ENCODE data around the gene LDLRAD1. TPM values are rescaled to one million over a fixed set of nuclear protein-coding genes. Genes with fewer than 3 reads are reported as not detected.

Gene LDLRAD1
- total RNA-seq, 4 donors from 2014 or later, result 0.25 TPM; not detected in 3

DNA sequence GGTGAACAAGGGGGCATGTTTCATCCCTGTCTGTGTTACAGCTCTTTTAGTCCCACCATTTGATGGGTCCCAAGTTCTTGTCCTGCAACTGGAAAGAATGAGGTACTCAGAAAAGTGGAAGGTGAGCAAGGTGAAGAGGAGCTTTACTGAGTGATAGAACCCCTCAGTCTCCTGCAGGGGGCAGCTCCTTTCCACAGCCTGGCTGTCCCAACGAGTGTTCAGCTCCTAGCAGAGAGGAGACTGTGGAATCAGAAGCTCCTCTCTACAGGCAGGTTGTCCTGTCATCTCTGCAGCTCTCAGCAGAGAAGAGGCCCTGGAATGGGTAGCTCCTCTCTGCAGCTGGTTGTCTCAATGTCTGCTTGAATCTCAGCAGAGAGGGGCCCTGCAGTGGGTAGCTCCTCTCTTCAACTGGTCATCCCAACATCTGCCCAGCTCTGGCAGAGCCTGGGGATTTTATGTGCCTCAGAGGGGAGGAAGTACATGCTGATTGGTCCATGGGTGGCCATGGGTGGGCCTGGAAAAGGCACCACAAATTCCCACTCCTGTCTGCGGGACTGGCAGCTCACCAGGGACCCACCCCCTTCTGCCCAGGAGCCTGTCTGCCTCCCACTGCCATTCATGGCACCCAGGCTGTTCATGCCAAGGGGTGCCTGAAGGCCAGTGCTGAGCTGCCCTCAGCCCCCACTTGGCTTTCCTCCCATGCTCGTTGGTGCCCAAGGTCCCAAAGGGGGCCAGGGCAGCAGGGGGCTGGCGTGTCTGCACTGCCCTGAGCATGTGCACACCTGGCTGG, 25.7 kb downstream of the LDLRAD1 start:
- WGBS, result 74% methylated on average over 3 of the region's 4 CpGs
- DNase-seq (ENCODE audit: low spot score in 2 of 2), result peak in 1 of 2 donors; percentile 41
- Histone ChIP-seq H3K9me3 (no peaks in the 10 kb centered on the region), H3K4me1 (no peaks in the 10 kb centered on the region), H3K4me3 (no peak overlapping the region), H3K27ac (no peak overlapping the region), H3K36me3 (no peaks in the 10 kb centered on the region), H3K27me3 (no peaks in the 10 kb centered on the region)
- TF ChIP-seq POLR2AphosphoS5 (IDR thresholded peaks at IDR 0.05) (no peak), POLR2A (IDR thresholded peaks at IDR 0.05) (no peak), EP300 (IDR thresholded peaks at IDR 0.05) (no peak)
- TF ChIP-seq, protein P1, sequence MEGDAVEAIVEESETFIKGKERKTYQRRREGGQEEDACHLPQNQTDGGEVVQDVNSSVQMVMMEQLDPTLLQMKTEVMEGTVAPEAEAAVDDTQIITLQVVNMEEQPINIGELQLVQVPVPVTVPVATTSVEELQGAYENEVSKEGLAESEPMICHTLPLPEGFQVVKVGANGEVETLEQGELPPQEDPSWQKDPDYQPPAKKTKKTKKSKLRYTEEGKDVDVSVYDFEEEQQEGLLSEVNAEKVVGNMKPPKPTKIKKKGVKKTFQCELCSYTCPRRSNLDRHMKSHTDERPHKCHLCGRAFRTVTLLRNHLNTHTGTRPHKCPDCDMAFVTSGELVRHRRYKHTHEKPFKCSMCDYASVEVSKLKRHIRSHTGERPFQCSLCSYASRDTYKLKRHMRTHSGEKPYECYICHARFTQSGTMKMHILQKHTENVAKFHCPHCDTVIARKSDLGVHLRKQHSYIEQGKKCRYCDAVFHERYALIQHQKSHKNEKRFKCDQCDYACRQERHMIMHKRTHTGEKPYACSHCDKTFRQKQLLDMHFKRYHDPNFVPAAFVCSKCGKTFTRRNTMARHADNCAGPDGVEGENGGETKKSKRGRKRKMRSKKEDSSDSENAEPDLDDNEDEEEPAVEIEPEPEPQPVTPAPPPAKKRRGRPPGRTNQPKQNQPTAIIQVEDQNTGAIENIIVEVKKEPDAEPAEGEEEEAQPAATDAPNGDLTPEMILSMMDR (IDR thresholded peaks at IDR 0.05), result no peak

DNA sequence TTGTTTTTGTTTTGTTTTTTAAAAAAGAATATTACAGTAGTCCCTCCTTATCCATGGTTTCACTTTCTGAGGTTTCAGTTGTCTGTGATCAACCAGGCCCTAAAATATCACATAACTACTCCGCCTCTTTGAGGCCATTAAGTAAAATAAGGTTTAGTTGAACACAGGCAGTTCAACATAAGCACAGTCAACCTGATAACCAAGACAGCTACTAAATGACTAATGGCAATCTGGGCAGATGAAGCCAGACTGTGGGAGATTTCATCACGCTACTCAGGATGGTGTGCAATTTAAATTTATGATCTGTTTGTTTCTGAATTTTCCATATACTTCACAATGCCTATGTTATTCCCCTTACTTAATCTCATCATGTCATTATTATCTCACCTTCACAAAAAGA, 30.1 kb downstream of the LDLRAD1 start:
- DNase-seq (ENCODE audit: low spot score in 2 of 2), result no peak
- Histone ChIP-seq H3K9me3 (no peaks in the 10 kb centered on the region), H3K4me1 (peaks cover 2% of the 10 kb centered on the region), H3K4me3 (no peak overlapping the region), H3K27me3 (no peaks in the 10 kb centered on the region), H3K27ac (no peak overlapping the region), H3K36me3 (no peaks in the 10 kb centered on the region)
- TF ChIP-seq POLR2A (IDR thresholded peaks at IDR 0.05) (no peak), POLR2AphosphoS5 (IDR thresholded peaks at IDR 0.05) (no peak)
- TF ChIP-seq, protein P1 (IDR thresholded peaks at IDR 0.05), result no peak
- WGBS, result 88% methylated on average over 2 of the region's 2 CpGs

DNA sequence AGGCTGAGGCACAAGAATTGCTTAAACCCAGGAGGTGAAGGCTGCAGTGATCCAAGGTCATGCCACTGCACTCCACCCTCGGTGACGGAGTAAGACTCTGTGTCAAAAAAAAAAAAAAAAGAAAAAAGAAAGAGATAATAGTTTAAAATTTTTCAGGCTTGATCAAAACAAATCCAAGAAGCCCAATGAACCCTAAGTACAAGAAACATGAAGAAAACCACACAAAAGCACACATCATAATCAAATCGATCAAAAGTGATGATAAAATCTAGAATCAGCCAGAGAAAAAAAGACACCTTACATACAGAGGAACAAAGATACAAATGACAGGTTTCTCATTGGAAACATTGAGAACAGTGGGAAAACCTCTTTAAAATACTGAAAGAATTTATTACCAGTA, 31.5 kb downstream of the LDLRAD1 start:
- no peaks in the 10 kb centered on the region for H3K27me3 ChIP-seq
- H3K27ac ChIP-seq, result no peak overlapping the region
- H3K4me3 ChIP-seq, result no peak overlapping the region
- 85% methylated on average over 3 of the region's 3 CpGs for WGBS
- no peak for DNase-seq (ENCODE audit: low spot score in 2 of 2)
- no peaks in the 10 kb centered on the region for H3K36me3 ChIP-seq
- H3K4me1 ChIP-seq, result peaks cover 13% of the 10 kb centered on the region
- H3K9me3 ChIP-seq, result no peaks in the 10 kb centered on the region
- TF ChIP-seq POLR2A (IDR thresholded peaks at IDR 0.05) (no peak), EP300 (IDR thresholded peaks at IDR 0.05) (no peak), POLR2AphosphoS5 (IDR thresholded peaks at IDR 0.05) (no peak)
- TF ChIP-seq, protein P1 (IDR thresholded peaks at IDR 0.05), result no peak

DNA sequence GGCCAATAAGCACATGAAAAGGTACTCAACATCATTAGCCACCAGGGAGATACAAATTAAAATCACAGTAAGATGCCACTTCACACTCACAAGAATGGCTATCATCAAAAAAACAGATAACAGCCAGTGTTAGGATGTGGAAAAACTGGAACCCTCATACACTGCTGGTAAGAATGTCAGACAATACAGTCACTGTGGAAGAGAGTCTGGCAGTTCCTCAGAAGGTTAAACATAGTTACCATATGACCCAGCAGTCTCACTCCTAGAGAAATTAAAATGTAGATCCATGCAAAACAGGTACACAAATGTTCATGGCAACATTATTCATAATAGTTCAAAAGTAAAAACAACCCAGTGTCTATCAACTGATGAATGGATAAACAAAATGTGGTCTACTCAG, 33.3 kb downstream of the LDLRAD1 start:
- DNase-seq (ENCODE audit: low spot score in 2 of 2), result no peak
- Histone ChIP-seq H3K27ac (no peak overlapping the region), H3K27me3 (no peaks in the 10 kb centered on the region), H3K36me3 (no peaks in the 10 kb centered on the region), H3K4me3 (no peak overlapping the region), H3K4me1 (peaks cover 13% of the 10 kb centered on the region), H3K9me3 (no peaks in the 10 kb centered on the region)
- TF ChIP-seq POLR2A (IDR thresholded peaks at IDR 0.05) (no peak), POLR2AphosphoS5 (IDR thresholded peaks at IDR 0.05) (no peak), EP300 (IDR thresholded peaks at IDR 0.05) (no peak)
- TF ChIP-seq, protein P1 (IDR thresholded peaks at IDR 0.05), result no peak

DNA sequence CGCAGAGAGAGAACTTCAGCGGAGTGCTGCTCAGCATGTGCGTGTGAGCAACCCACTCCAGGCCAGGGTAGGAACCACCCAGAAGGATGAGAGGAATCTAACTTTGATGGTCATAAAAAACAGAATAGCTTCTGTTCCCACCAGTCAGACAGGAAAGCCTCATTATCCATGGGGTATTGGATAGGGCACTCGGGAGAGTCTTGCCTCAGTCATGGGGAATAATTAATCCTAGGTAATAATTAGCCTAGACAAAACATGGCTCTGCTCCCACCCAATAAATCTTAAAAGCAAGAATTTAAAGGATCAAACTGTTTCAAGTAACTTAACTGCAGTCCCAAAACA, 35.3 kb downstream of the LDLRAD1 start:
- no peak for DNase-seq (ENCODE audit: low spot score in 2 of 2)
- peak overlapping the region; percentile 42 for H3K4me3 ChIP-seq
- TF ChIP-seq POLR2AphosphoS5 (IDR thresholded peaks at IDR 0.05), result no peak
- no peak for TF ChIP-seq EP300 (IDR thresholded peaks at IDR 0.05)
- TF ChIP-seq POLR2A (IDR thresholded peaks at IDR 0.05), result no peak
- TF ChIP-seq, protein P1 (IDR thresholded peaks at IDR 0.05), result no peak
- 22% methylated on average over 4 of the region's 4 CpGs for WGBS
- no peaks in the 10 kb centered on the region for H3K36me3 ChIP-seq
- H3K27ac ChIP-seq, result peak overlapping the region; percentile 44
- no peaks in the 10 kb centered on the region for H3K9me3 ChIP-seq
- H3K4me1 ChIP-seq, result peaks cover 13% of the 10 kb centered on the region
- H3K27me3 ChIP-seq, result no peaks in the 10 kb centered on the region
